ENCODE data around the gene FOXI1. TPM values are rescaled to one million over a fixed set of nuclear protein-coding genes. Genes with fewer than 3 reads are reported as not detected.

FOXI1 gene
- total RNA-seq, 1 donor from 2014 or later = not detected

- no peaks in the 10 kb centered on the region for H3K9me3 ChIP-seq
- no peak overlapping the region for H3K27ac ChIP-seq
- TF ChIP-seq POLR2A (IDR thresholded peaks at IDR 0.05) = no peak
- peak; percentile 22 to 65 (median 44) for TF ChIP-seq CTCF (IDR thresholded peaks at IDR 0.05)
- H3K4me3 ChIP-seq = no peak overlapping the region
- H3K27me3 ChIP-seq = no peaks in the 10 kb centered on the region
- no peaks in the 10 kb centered on the region for H3K36me3 ChIP-seq
- no peak for DNase-seq (ENCODE audit: extremely low spot score in 2 of 2)
- intact Hi-C loops (cut with DNase I) = loop anchor here (10.0 kb wide), 1 partner anchor 324 kb away; no protein-coding TSS in a partner anchor
- H3K4me1 ChIP-seq = no peaks in the 10 kb centered on the region
Measured at GRCh38 chr5:170100066-170100943, 5.4 kb upstream of the FOXI1 start.

GRCh38 chr5:170103447-170103846, 2.2 kb upstream of the FOXI1 start:
- intact Hi-C loops (cut with DNase I) = loop anchor here (10.0 kb wide), 1 partner anchor 321 kb away; no protein-coding TSS in a partner anchor
- H3K4me3 ChIP-seq = no peak overlapping the region
- H3K27me3 ChIP-seq = no peaks in the 10 kb centered on the region
- no peak overlapping the region for H3K27ac ChIP-seq
- no peaks in the 10 kb centered on the region for H3K4me1 ChIP-seq
- no peaks in the 10 kb centered on the region for H3K9me3 ChIP-seq
- H3K36me3 ChIP-seq = no peaks in the 10 kb centered on the region
- TF ChIP-seq CTCF (IDR thresholded peaks at IDR 0.05) = no peak
- TF ChIP-seq POLR2AphosphoS5 (IDR thresholded peaks at IDR 0.05; ENCODE audit: insufficient read depth in 1 of 2, low read depth in 1 of 2) = no peak
- TF ChIP-seq POLR2A (IDR thresholded peaks at IDR 0.05) = no peak
- DNase-seq (ENCODE audit: extremely low spot score in 2 of 2) = no peak

GRCh38 chr5:170104299-170104698, 1.4 kb upstream of the FOXI1 start:
- no peak overlapping the region for H3K4me3 ChIP-seq
- H3K4me1 ChIP-seq = no peaks in the 10 kb centered on the region
- no peaks in the 10 kb centered on the region for H3K9me3 ChIP-seq
- DNase-seq (ENCODE audit: extremely low spot score in 2 of 2) = peak in 1 of 2 donors; percentile 87
- TF ChIP-seq POLR2A (IDR thresholded peaks at IDR 0.05) (no peak), CTCF (IDR thresholded peaks at IDR 0.05) (no peak), POLR2AphosphoS5 (IDR thresholded peaks at IDR 0.05; ENCODE audit: insufficient read depth in 1 of 2, low read depth in 1 of 2) (no peak)
- H3K27ac ChIP-seq = no peak overlapping the region
- no peaks in the 10 kb centered on the region for H3K27me3 ChIP-seq
- H3K36me3 ChIP-seq = no peaks in the 10 kb centered on the region
- intact Hi-C loops (cut with DNase I) = loop anchor here (10.0 kb wide), 1 partner anchor 321 kb away; no protein-coding TSS in a partner anchor

- Histone ChIP-seq H3K9me3 (no peaks in the 10 kb centered on the region), H3K27me3 (no peaks in the 10 kb centered on the region), H3K4me1 (no peaks in the 10 kb centered on the region), H3K4me3 (no peak overlapping the region), H3K36me3 (no peaks in the 10 kb centered on the region), H3K27ac (no peak overlapping the region)
- peak; percentile 60 to 72 for DNase-seq (ENCODE audit: extremely low spot score in 2 of 2)
- intact Hi-C loops (cut with DNase I) = loop anchor here (10.0 kb wide), 1 partner anchor 320 kb away; no protein-coding TSS in a partner anchor
- TF ChIP-seq POLR2AphosphoS5 (IDR thresholded peaks at IDR 0.05; ENCODE audit: insufficient read depth in 1 of 2, low read depth in 1 of 2) (no peak), CTCF (IDR thresholded peaks at IDR 0.05) (no peak), POLR2A (IDR thresholded peaks at IDR 0.05) (no peak)
Measured at GRCh38 chr5:170104710-170105109, 987 bp upstream of the FOXI1 start.

- intact Hi-C loops (cut with DNase I) = loop anchor here (10.0 kb wide), 1 partner anchor 317 kb away; no protein-coding TSS in a partner anchor
- peak in 1 of 2 donors; percentile 31 for DNase-seq (ENCODE audit: extremely low spot score in 2 of 2)
Measured at GRCh38 chr5:170107674-170108073, 2.0 kb downstream of the FOXI1 start.

More at GRCh38 chr5:170107674-170108073, 2.0 kb downstream of the FOXI1 start:
- no peak for TF ChIP-seq POLR2AphosphoS5 (IDR thresholded peaks at IDR 0.05; ENCODE audit: insufficient read depth in 1 of 2, low read depth in 1 of 2)
- no peak for TF ChIP-seq POLR2A (IDR thresholded peaks at IDR 0.05)
- TF ChIP-seq CTCF (IDR thresholded peaks at IDR 0.05) = no peak
- Histone ChIP-seq H3K9me3 (no peaks in the 10 kb centered on the region), H3K27ac (no peak overlapping the region), H3K4me3 (no peak overlapping the region), H3K4me1 (no peaks in the 10 kb centered on the region), H3K27me3 (no peaks in the 10 kb centered on the region), H3K36me3 (no peaks in the 10 kb centered on the region)

All from vagina (tissue), 2 donors.